GM23338 (cell line): ENCODE measurements around the gene CREB3L2. TPM values are rescaled to one million over a fixed set of nuclear protein-coding genes. Genes with fewer than 3 reads are reported as not detected.

Experiments used
- ATAC-seq: fragments of 200-7000 bp; cut with Tn5 transposase; 3 replicates; pipeline ENCODE4 v1.9.1; 2020
- DNase-seq: peaks from one replicate; pipeline ENCODE4 v3.0.0-alpha.2; 2015; ENCODE audit warnings: low spot score
- H2AFZ ChIP-seq: fragments of 200-600 bp; sonication (generic); 2 replicates; pipeline ENCODE4 v1.8.0; 2016; ENCODE audit warnings: antibody characterized with exemption, mild to moderate bottlenecking, moderate library complexity
- H3F3A ChIP-seq: fragments of 200-600 bp; sonication (generic); replicated peaks from 2 replicates; pipeline ENCODE4 v1.8.0; 2017; ENCODE audit warnings: antibody characterized with exemption, mixed run types, low read depth
- H3K27ac ChIP-seq: fragments of 200-600 bp; sonication (generic); 2 replicates; pipeline ENCODE4 v1.6.1; 2016; ENCODE audit warnings: low read depth
- H3K27me3 ChIP-seq: fragments of 200-600 bp; sonication (generic); 2 replicates; pipeline ENCODE4 v1.8.0; 2016; ENCODE audit warnings: mild to moderate bottlenecking, mixed run types, moderate library complexity; ENCODE audit not compliant: insufficient read depth
- H3K36me3 ChIP-seq: fragments of 200-600 bp; sonication (generic); 2 replicates; pipeline ENCODE4 v1.8.0; 2016; ENCODE audit warnings: mild to moderate bottlenecking; ENCODE audit not compliant: insufficient read depth
- H3K4me1 ChIP-seq: fragments of 200-600 bp; sonication (generic); 2 replicates; pipeline ENCODE4 v1.8.0; 2016; ENCODE audit warnings: mild to moderate bottlenecking, moderate library complexity; ENCODE audit not compliant: insufficient read depth
- H3K4me2 ChIP-seq: fragments of 200-600 bp; sonication (generic); 2 replicates; pipeline ENCODE4 v1.7.1; 2017; ENCODE audit warnings: mixed run types
- H3K4me3 ChIP-seq: fragments of 200-600 bp; sonication (generic); 2 replicates; pipeline ENCODE4 v1.6.1; 2016; ENCODE audit warnings: mixed run types
- H3K79me2 ChIP-seq: fragments of 200-600 bp; sonication (generic); replicated peaks from 2 replicates; pipeline ENCODE4 v1.8.0; 2017; ENCODE audit warnings: mild to moderate bottlenecking; ENCODE audit not compliant: insufficient read depth
- H3K9me2 ChIP-seq: fragments of 200-600 bp; sonication (generic); 2 replicates; pipeline ENCODE4 v1.8.0; 2017; ENCODE audit not compliant: insufficient read depth
- H4K20me1 ChIP-seq: fragments of 200-600 bp; sonication (generic); replicated peaks from 2 replicates; pipeline ENCODE4 v1.8.0; 2017; ENCODE audit warnings: mild to moderate bottlenecking; ENCODE audit not compliant: insufficient read depth
- H3K27ac Mint-ChIP-seq: 2 replicates; pipeline ENCODE4 v1.8.0; 2020; ENCODE audit warnings: inconsistent platforms, mild to moderate bottlenecking, moderate library complexity, mixed read lengths
- H3K27me3 Mint-ChIP-seq: 3 replicates; pipeline ENCODE4 v1.8.0; 2022; ENCODE audit warnings: low read depth, mild to moderate bottlenecking, moderate library complexity, mixed read lengths, inconsistent platforms; ENCODE audit not compliant: insufficient read depth, poor library complexity
- H3K36me3 Mint-ChIP-seq: 3 replicates; pipeline ENCODE4 v1.8.0; 2021; ENCODE audit warnings: low read depth, mild to moderate bottlenecking, inconsistent platforms, moderate library complexity, mixed read lengths
- H3K4me1 Mint-ChIP-seq: 3 replicates; pipeline ENCODE4 v1.8.0; 2020; ENCODE audit warnings: mild to moderate bottlenecking, inconsistent platforms, mixed read lengths
- H3K4me3 Mint-ChIP-seq: 3 replicates; pipeline ENCODE4 v1.8.0; 2021; ENCODE audit warnings: moderate library complexity, mild to moderate bottlenecking, inconsistent platforms, mixed read lengths
- H3K9me3 Mint-ChIP-seq: 3 replicates; pipeline ENCODE4 v1.8.0; 2020; ENCODE audit warnings: moderate library complexity, mild to moderate bottlenecking, inconsistent platforms, mixed read lengths
- EZH2 ChIP-seq: fragments of 200-600 bp; sonication (generic); IDR thresholded peaks from one replicate; pipeline ENCODE4 v1.8.0; 2017; ENCODE audit warnings: antibody characterized with exemption, mild to moderate bottlenecking, low read depth; ENCODE audit not compliant: unreplicated experiment
- NANOG ChIP-seq: IDR thresholded peaks from 2 replicates; pipeline ENCODE4 v1.6.1; 2016; ENCODE audit warnings: antibody characterized with exemption, borderline replicate concordance
- STAT1 ChIP-seq: IDR thresholded peaks from one replicate; pipeline ENCODE4 v1.6.1; 2016; ENCODE audit warnings: antibody characterized with exemption; ENCODE audit not compliant: unreplicated experiment
- ZNF114 ChIP-seq: fragments of 250-450 bp; sonication (Bioruptor Pico); IDR thresholded peaks from 2 replicates; pipeline ENCODE4 v1.5.0; 2020; ENCODE audit warnings: mild to moderate bottlenecking, moderate library complexity
- ZNF331 ChIP-seq: fragments of 250-450 bp; sonication (Bioruptor Pico); IDR thresholded peaks from 2 replicates; pipeline ENCODE4 v1.5.0; 2020; ENCODE audit warnings: low read depth, mild to moderate bottlenecking, moderate library complexity
- polyA plus RNA-seq: library from polyadenylated mRNA; unstranded; fragments of >200 nt; fragmentation: Nextera tagmentation; extraction: Ambion mirVana; gene quantifications from 2 replicates; pipeline ENCODE4 v1.2.1, GENCODE V29; 2016
- total RNA-seq: library from RNA; depleted of rRNA; stranded (reverse); fragments of >200 nt; shearing (Covaris generic); gene quantifications from 2 replicates; pipeline ENCODE4 v1.2.3, GENCODE V29; 2014
- TF ChIP-seq, protein P1 (sequence below): IDR thresholded peaks from one replicate; pipeline ENCODE4 v1.6.1; 2018; ENCODE audit warnings: antibody characterized with exemption; ENCODE audit not compliant: unreplicated experiment
- TF ChIP-seq, protein P2 (sequence below): IDR thresholded peaks from 2 replicates; pipeline ENCODE4 v1.6.1; 2016; ENCODE audit warnings: antibody characterized with exemption
- TF ChIP-seq, protein P3 (sequence below), 2 experiments: fragments of 200-600 bp in 1 of 2; sonication (generic) in 1 of 2; conservative IDR thresholded peaks; 2 replicates each; pipeline versions ENCODE4 v1.5.1 to v1.6.1; 2016 to 2017; ENCODE audit warnings: antibody characterized with exemption in 2 of 2, low read depth in 2 of 2, mild to moderate bottlenecking in 2 of 2, moderate library complexity in 1 of 2
- TF ChIP-seq, protein P4 (sequence below): fragments of 250-450 bp; sonication (Bioruptor Pico); IDR thresholded peaks from 2 replicates; pipeline ENCODE4 v1.5.0; 2020; ENCODE audit warnings: mild to moderate bottlenecking, moderate library complexity

Gene CREB3L2
- total and polyA plus RNA-seq, 2 experiments from 2014 or later: 14.5 to 27.1 TPM

DNA sequence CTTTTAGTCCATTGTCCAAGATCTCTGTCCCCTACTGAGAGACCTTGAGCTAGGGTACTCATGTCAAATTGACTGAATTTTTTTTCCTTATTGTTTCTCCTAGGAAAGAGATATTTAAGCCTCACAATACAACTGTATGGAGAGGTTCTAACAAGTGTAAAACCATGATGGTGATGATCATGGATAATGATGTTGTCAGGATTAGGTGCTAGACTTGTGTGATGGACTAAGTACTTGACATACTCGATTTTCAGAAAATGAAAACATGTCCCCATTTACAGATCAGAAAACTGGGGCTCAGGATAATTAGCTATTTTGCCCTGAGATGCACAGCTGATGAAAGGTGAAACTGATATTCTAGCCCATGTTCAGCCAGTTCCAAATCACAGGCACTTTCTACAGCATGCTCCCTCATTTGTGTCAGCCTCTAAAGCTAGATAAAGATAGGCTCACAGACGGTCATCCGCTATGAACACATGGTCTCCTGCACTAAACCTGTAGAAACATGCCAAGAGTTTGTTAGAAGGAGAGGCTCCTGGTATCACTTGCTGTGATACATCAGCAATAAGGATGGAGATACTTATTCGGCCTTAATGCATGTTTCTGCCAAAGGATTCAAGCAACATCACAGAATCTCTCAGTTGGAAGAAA is 67.6 kb downstream of the CREB3L2 start (continued):
- TF ChIP-seq, protein P1, sequence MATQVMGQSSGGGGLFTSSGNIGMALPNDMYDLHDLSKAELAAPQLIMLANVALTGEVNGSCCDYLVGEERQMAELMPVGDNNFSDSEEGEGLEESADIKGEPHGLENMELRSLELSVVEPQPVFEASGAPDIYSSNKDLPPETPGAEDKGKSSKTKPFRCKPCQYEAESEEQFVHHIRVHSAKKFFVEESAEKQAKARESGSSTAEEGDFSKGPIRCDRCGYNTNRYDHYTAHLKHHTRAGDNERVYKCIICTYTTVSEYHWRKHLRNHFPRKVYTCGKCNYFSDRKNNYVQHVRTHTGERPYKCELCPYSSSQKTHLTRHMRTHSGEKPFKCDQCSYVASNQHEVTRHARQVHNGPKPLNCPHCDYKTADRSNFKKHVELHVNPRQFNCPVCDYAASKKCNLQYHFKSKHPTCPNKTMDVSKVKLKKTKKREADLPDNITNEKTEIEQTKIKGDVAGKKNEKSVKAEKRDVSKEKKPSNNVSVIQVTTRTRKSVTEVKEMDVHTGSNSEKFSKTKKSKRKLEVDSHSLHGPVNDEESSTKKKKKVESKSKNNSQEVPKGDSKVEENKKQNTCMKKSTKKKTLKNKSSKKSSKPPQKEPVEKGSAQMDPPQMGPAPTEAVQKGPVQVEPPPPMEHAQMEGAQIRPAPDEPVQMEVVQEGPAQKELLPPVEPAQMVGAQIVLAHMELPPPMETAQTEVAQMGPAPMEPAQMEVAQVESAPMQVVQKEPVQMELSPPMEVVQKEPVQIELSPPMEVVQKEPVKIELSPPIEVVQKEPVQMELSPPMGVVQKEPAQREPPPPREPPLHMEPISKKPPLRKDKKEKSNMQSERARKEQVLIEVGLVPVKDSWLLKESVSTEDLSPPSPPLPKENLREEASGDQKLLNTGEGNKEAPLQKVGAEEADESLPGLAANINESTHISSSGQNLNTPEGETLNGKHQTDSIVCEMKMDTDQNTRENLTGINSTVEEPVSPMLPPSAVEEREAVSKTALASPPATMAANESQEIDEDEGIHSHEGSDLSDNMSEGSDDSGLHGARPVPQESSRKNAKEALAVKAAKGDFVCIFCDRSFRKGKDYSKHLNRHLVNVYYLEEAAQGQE: no peak
- TF ChIP-seq, protein P2, sequence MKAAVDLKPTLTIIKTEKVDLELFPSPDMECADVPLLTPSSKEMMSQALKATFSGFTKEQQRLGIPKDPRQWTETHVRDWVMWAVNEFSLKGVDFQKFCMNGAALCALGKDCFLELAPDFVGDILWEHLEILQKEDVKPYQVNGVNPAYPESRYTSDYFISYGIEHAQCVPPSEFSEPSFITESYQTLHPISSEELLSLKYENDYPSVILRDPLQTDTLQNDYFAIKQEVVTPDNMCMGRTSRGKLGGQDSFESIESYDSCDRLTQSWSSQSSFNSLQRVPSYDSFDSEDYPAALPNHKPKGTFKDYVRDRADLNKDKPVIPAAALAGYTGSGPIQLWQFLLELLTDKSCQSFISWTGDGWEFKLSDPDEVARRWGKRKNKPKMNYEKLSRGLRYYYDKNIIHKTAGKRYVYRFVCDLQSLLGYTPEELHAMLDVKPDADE: no peak
- TF ChIP-seq NANOG: no peak
- TF ChIP-seq ZNF114 (CRISPR knock-in tag): no peak
- TF ChIP-seq, protein P3, sequence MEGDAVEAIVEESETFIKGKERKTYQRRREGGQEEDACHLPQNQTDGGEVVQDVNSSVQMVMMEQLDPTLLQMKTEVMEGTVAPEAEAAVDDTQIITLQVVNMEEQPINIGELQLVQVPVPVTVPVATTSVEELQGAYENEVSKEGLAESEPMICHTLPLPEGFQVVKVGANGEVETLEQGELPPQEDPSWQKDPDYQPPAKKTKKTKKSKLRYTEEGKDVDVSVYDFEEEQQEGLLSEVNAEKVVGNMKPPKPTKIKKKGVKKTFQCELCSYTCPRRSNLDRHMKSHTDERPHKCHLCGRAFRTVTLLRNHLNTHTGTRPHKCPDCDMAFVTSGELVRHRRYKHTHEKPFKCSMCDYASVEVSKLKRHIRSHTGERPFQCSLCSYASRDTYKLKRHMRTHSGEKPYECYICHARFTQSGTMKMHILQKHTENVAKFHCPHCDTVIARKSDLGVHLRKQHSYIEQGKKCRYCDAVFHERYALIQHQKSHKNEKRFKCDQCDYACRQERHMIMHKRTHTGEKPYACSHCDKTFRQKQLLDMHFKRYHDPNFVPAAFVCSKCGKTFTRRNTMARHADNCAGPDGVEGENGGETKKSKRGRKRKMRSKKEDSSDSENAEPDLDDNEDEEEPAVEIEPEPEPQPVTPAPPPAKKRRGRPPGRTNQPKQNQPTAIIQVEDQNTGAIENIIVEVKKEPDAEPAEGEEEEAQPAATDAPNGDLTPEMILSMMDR (conservative IDR thresholded peaks at IDR 0.05; ENCODE audit: low read depth in 2 of 2): no peak
- no peak for TF ChIP-seq STAT1

DNA sequence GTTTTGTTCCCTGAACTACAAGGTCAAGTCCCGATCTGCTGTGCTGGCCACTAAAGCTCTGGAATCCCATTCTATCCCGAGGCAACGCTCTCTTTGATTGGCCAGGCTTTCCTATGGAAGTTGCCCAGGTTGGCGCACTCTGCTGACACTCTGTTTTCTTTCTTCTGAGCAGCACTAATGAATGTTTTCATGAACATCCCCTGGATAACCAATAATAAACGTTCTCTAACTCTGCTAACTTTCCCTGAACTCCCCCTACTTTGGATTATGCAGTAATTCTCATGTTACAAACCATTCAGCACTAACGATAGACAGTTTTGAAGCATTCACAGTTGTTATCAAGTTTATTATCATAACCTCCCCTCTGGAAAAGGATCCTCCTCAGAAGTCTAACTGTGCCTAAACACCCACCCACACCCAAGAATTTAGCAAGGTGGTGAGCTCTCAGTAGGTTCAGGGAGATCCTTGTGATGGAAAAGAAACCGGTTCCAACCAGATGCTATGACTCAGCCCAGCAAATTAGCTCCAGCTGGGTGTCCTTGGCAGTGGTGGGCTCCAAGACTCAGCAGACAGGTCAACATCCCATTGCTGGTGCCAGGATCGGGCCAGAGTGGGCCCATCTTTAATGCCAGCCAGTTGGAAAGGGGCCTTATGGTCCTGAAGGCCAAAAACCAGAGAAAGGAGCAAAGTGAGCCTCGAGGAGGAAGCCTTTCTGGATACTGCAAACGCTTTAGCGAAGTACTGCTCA is 68.4 kb downstream of the CREB3L2 start:
- Histone ChIP-seq H3K4me2 (0 out of 2 replicates have a peak overlapping the region, but pooled peaks have one; percentile 12), H3K27me3 (no peaks in the 10 kb centered on the region), H3K79me2 (peaks cover 81% of the 10 kb centered on the region), H3K4me3 (no peak overlapping the region), H3K27ac (peak overlapping the region; percentile 40; the same call in 1 of the 2 replicates), H3F3A (no peaks in the 10 kb centered on the region), H3K9me2 (no peaks in the 10 kb centered on the region), H3K36me3 (no peaks in the 10 kb centered on the region), H3K4me1 (peaks cover 30% of the 10 kb centered on the region; the same call in 1 of the 2 replicates), H2AFZ (no peak overlapping the region), H4K20me1 (peaks cover 10% of the 10 kb centered on the region)
- H3K27ac Mint-ChIP-seq: 0 out of 2 replicates have a peak overlapping the region, but pooled peaks have one; percentile 4
- ATAC-seq (no peak; the same call in 2 of the 3 replicates), DNase-seq (no peak)
- no peak overlapping the region for H3K4me3 Mint-ChIP-seq
- peaks cover 22% of the 10 kb centered on the region for H3K4me1 Mint-ChIP-seq
- H3K36me3 Mint-ChIP-seq: peaks cover 8% of the 10 kb centered on the region; the same call in 1 of the 3 replicates
- no peaks in the 10 kb centered on the region for H3K9me3 Mint-ChIP-seq
- peaks cover 2% of the 10 kb centered on the region for H3K27me3 Mint-ChIP-seq
- TF ChIP-seq EZH2: no peak
- no peak for TF ChIP-seq ZNF331 (CRISPR knock-in tag)
- TF ChIP-seq, protein P4, sequence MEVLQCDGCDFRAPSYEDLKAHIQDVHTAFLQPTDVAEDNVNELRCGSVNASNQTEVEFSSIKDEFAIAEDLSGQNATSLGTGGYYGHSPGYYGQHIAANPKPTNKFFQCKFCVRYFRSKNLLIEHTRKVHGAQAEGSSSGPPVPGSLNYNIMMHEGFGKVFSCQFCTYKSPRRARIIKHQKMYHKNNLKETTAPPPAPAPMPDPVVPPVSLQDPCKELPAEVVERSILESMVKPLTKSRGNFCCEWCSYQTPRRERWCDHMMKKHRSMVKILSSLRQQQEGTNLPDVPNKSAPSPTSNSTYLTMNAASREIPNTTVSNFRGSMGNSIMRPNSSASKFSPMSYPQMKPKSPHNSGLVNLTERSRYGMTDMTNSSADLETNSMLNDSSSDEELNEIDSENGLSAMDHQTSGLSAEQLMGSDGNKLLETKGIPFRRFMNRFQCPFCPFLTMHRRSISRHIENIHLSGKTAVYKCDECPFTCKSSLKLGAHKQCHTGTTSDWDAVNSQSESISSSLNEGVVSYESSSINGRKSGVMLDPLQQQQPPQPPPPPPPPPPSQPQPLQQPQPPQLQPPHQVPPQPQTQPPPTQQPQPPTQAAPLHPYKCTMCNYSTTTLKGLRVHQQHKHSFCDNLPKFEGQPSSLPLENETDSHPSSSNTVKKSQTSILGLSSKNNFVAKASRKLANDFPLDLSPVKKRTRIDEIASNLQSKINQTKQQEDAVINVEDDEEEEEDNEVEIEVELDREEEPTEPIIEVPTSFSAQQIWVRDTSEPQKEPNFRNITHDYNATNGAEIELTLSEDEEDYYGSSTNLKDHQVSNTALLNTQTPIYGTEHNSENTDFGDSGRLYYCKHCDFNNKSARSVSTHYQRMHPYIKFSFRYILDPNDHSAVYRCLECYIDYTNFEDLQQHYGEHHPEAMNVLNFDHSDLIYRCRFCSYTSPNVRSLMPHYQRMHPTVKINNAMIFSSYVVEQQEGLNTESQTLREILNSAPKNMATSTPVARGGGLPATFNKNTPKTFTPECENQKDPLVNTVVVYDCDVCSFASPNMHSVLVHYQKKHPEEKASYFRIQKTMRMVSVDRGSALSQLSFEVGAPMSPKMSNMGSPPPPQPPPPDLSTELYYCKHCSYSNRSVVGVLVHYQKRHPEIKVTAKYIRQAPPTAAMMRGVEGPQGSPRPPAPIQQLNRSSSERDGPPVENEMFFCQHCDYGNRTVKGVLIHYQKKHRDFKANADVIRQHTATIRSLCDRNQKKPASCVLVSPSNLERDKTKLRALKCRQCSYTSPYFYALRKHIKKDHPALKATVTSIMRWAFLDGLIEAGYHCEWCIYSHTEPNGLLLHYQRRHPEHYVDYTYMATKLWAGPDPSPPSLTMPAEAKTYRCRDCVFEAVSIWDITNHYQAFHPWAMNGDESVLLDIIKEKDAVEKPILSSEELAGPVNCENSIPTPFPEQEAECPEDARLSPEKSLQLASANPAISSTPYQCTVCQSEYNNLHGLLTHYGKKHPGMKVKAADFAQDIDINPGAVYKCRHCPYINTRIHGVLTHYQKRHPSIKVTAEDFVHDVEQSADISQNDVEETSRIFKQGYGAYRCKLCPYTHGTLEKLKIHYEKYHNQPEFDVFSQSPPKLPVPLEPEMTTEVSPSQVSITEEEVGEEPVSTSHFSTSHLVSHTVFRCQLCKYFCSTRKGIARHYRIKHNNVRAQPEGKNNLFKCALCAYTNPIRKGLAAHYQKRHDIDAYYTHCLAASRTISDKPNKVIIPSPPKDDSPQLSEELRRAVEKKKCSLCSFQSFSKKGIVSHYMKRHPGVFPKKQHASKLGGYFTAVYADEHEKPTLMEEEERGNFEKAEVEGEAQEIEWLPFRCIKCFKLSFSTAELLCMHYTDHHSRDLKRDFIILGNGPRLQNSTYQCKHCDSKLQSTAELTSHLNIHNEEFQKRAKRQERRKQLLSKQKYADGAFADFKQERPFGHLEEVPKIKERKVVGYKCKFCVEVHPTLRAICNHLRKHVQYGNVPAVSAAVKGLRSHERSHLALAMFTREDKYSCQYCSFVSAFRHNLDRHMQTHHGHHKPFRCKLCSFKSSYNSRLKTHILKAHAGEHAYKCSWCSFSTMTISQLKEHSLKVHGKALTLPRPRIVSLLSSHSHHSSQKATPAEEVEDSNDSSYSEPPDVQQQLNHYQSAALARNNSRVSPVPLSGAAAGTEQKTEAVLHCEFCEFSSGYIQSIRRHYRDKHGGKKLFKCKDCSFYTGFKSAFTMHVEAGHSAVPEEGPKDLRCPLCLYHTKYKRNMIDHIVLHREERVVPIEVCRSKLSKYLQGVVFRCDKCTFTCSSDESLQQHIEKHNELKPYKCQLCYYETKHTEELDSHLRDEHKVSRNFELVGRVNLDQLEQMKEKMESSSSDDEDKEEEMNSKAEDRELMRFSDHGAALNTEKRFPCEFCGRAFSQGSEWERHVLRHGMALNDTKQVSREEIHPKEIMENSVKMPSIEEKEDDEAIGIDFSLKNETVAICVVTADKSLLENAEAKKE (CRISPR knock-in tag): no peak
